ENCODE results near the gene LIN7C. TPM values are rescaled to one million over a fixed set of nuclear protein-coding genes. Genes with fewer than 3 reads are reported as not detected.

LIN7C gene
- total RNA-seq (10 to 100 TPM; 18.0 to 25.2 (median 19.8) TPM), polyA plus RNA-seq (7.6 TPM)
- long read RNA-seq, donor 1, full-length matches to known transcripts: 51 of 54 reads
- long read RNA-seq, donor 1, partial matches to known transcripts: 0 of 54 reads
- long read RNA-seq, donor 1, other reads (novel, unspliced or antisense): 3 of 54 reads
- long read RNA-seq, donor 2, full-length matches to known transcripts: 26 of 27 reads
- long read RNA-seq, donor 2, partial matches to known transcripts: 1 of 27 reads
- long read RNA-seq, donor 2, other reads (novel, unspliced or antisense): 0 of 27 reads
- long read RNA-seq, donor 3, full-length matches to known transcripts: 100 of 105 reads
- long read RNA-seq, donor 3, partial matches to known transcripts: 2 of 105 reads
- long read RNA-seq, donor 3, other reads (novel, unspliced or antisense): 3 of 105 reads
- long read RNA-seq, donor 4, full-length matches to known transcripts: 16 of 18 reads
- long read RNA-seq, donor 4, partial matches to known transcripts: 2 of 18 reads
- long read RNA-seq, donor 4, other reads (novel, unspliced or antisense): 0 of 18 reads

- H3K9me3 ChIP-seq (ENCODE audit: control insufficient read depth, low read length): no peaks in the 10 kb centered on the region
- no peaks in the 10 kb centered on the region for H3K27me3 ChIP-seq (ENCODE audit: control insufficient read depth, insufficient read depth)
- no peaks in the 10 kb centered on the region for H3K4me1 ChIP-seq (ENCODE audit: control insufficient read depth, insufficient read depth, low read length)
- DNase-seq: peak; percentile 95 to 98 (median 98)
- peak within 1 kb of the TSS; percentile 76 for H3K4me3 ChIP-seq (ENCODE audit: low read length)
- ATAC-seq: peak; percentile 98 to 99
- H3K27ac ChIP-seq (ENCODE audit: low read length): peak within 1 kb of the TSS; percentile 95
- WGBS: under 1% methylated on average over 60 of the region's 60 CpGs
- intact Hi-C loops (cut with DNase I): no loop called here
Measured at GRCh38 chr11:27506200-27507182, at the start of gene LIN7C. TSS of gene LIN7C (minus strand) at chr11:27506769. CDS start at chr11:27506752, 17 bp downstream.

GRCh38 chr11:27555264-27555663 is 48.7 kb upstream of the LIN7C start:
- ATAC-seq (no peak), DNase-seq (no peak)
- Histone ChIP-seq H3K9me3 (ENCODE audit: control insufficient read depth, low read length) (no peaks in the 10 kb centered on the region), H3K4me3 (ENCODE audit: low read length) (no peak overlapping the region), H3K27ac (ENCODE audit: low read length) (no peak overlapping the region), H3K27me3 (ENCODE audit: control insufficient read depth, insufficient read depth) (no peaks in the 10 kb centered on the region), H3K4me1 (ENCODE audit: control insufficient read depth, insufficient read depth, low read length) (no peaks in the 10 kb centered on the region)
- 92% methylated on average over 1 of the region's 1 CpG for WGBS
- intact Hi-C loops (cut with DNase I): no loop called here

GRCh38 chr11:27553186-27553585 is 46.6 kb upstream of the LIN7C start:
- ATAC-seq: no peak

GRCh38 chr11:27552341-27552740 is 45.8 kb upstream of the LIN7C start:
- Histone ChIP-seq H3K9me3 (ENCODE audit: control insufficient read depth, low read length) (no peaks in the 10 kb centered on the region), H3K4me1 (ENCODE audit: control insufficient read depth, insufficient read depth, low read length) (no peaks in the 10 kb centered on the region), H3K27me3 (ENCODE audit: control insufficient read depth, insufficient read depth) (no peaks in the 10 kb centered on the region), H3K4me3 (ENCODE audit: low read length) (no peak overlapping the region), H3K27ac (ENCODE audit: low read length) (no peak overlapping the region)
- intact Hi-C loops (cut with DNase I): no loop called here
- DNase-seq (no peak), ATAC-seq (no peak)
- 90% methylated on average over 2 of the region's 2 CpGs for WGBS

More at GRCh38 chr11:27553186-27553585, 46.6 kb upstream of the LIN7C start:
- H3K4me3 ChIP-seq (ENCODE audit: low read length): no peak overlapping the region
- intact Hi-C loops (cut with DNase I): no loop called here
- DNase-seq: no peak
- no peaks in the 10 kb centered on the region for H3K27me3 ChIP-seq (ENCODE audit: control insufficient read depth, insufficient read depth)
- 93% methylated on average over 3 of the region's 3 CpGs for WGBS
- no peaks in the 10 kb centered on the region for H3K9me3 ChIP-seq (ENCODE audit: control insufficient read depth, low read length)
- no peaks in the 10 kb centered on the region for H3K4me1 ChIP-seq (ENCODE audit: control insufficient read depth, insufficient read depth, low read length)
- no peak overlapping the region for H3K27ac ChIP-seq (ENCODE audit: low read length)

- intact Hi-C loops (cut with DNase I): no loop called here
- H3K27me3 ChIP-seq (ENCODE audit: control insufficient read depth, insufficient read depth): no peaks in the 10 kb centered on the region
- DNase-seq (no peak), ATAC-seq (no peak)
- H3K4me1 ChIP-seq (ENCODE audit: control insufficient read depth, insufficient read depth, low read length): no peaks in the 10 kb centered on the region
- no peak overlapping the region for H3K4me3 ChIP-seq (ENCODE audit: low read length)
- H3K27ac ChIP-seq (ENCODE audit: low read length): no peak overlapping the region
- H3K9me3 ChIP-seq (ENCODE audit: control insufficient read depth, low read length): no peaks in the 10 kb centered on the region
Measured at GRCh38 chr11:27551127-27551526, 44.6 kb upstream of the LIN7C start.

- H3K4me3 ChIP-seq (ENCODE audit: low read length): no peak overlapping the region
- ATAC-seq: no peak
Measured at GRCh38 chr11:27545946-27546345, 39.4 kb upstream of the LIN7C start.

GRCh38 chr11:27545035-27545434 is 38.5 kb upstream of the LIN7C start:
- Histone ChIP-seq H3K4me1 (ENCODE audit: control insufficient read depth, insufficient read depth, low read length) (no peaks in the 10 kb centered on the region), H3K27me3 (ENCODE audit: control insufficient read depth, insufficient read depth) (no peaks in the 10 kb centered on the region), H3K9me3 (ENCODE audit: control insufficient read depth, low read length) (no peaks in the 10 kb centered on the region), H3K27ac (ENCODE audit: low read length) (no peak overlapping the region), H3K4me3 (ENCODE audit: low read length) (no peak overlapping the region)
- DNase-seq (no peak), ATAC-seq (no peak)
- intact Hi-C loops (cut with DNase I): no loop called here
- 99% methylated on average over 3 of the region's 3 CpGs for WGBS

More at GRCh38 chr11:27545946-27546345, 39.4 kb upstream of the LIN7C start:
- DNase-seq: no peak
- no peaks in the 10 kb centered on the region for H3K4me1 ChIP-seq (ENCODE audit: control insufficient read depth, insufficient read depth, low read length)
- no peaks in the 10 kb centered on the region for H3K27me3 ChIP-seq (ENCODE audit: control insufficient read depth, insufficient read depth)
- intact Hi-C loops (cut with DNase I): no loop called here
- H3K27ac ChIP-seq (ENCODE audit: low read length): no peak overlapping the region
- H3K9me3 ChIP-seq (ENCODE audit: control insufficient read depth, low read length): no peaks in the 10 kb centered on the region

- Histone ChIP-seq H3K27me3 (ENCODE audit: control insufficient read depth, insufficient read depth) (no peaks in the 10 kb centered on the region), H3K9me3 (ENCODE audit: control insufficient read depth, low read length) (no peaks in the 10 kb centered on the region), H3K27ac (ENCODE audit: low read length) (no peak overlapping the region), H3K4me1 (ENCODE audit: control insufficient read depth, insufficient read depth, low read length) (no peaks in the 10 kb centered on the region), H3K4me3 (ENCODE audit: low read length) (no peak overlapping the region)
- no peak for DNase-seq
- WGBS: 81% methylated on average over 2 of the region's 2 CpGs
- intact Hi-C loops (cut with DNase I): no loop called here
- ATAC-seq: no peak
Measured at GRCh38 chr11:27541790-27542189, 35.2 kb upstream of the LIN7C start.

GRCh38 chr11:27540051-27540450 is 33.5 kb upstream of the LIN7C start:
- no peak for ATAC-seq
- H3K4me1 ChIP-seq (ENCODE audit: control insufficient read depth, insufficient read depth, low read length): no peaks in the 10 kb centered on the region
- no peak overlapping the region for H3K27ac ChIP-seq (ENCODE audit: low read length)
- intact Hi-C loops (cut with DNase I): no loop called here
- H3K4me3 ChIP-seq (ENCODE audit: low read length): no peak overlapping the region
- no peaks in the 10 kb centered on the region for H3K27me3 ChIP-seq (ENCODE audit: control insufficient read depth, insufficient read depth)
- DNase-seq: no peak
- no peaks in the 10 kb centered on the region for H3K9me3 ChIP-seq (ENCODE audit: control insufficient read depth, low read length)

GRCh38 chr11:27535103-27535502 is 28.5 kb upstream of the LIN7C start:
- no peak for DNase-seq
- 90% methylated on average over 2 of the region's 2 CpGs for WGBS
- Histone ChIP-seq H3K27me3 (ENCODE audit: control insufficient read depth, insufficient read depth) (no peaks in the 10 kb centered on the region), H3K9me3 (ENCODE audit: control insufficient read depth, low read length) (no peaks in the 10 kb centered on the region), H3K27ac (ENCODE audit: low read length) (no peak overlapping the region), H3K4me1 (ENCODE audit: control insufficient read depth, insufficient read depth, low read length) (peaks cover 4% of the 10 kb centered on the region), H3K4me3 (ENCODE audit: low read length) (no peak overlapping the region)
- intact Hi-C loops (cut with DNase I): no loop called here
- ATAC-seq: no peak
